Panc1 (cell line): ENCODE measurements around the gene POLR3E. TPM values are rescaled to one million over a fixed set of nuclear protein-coding genes. Genes with fewer than 3 reads are reported as not detected.
A peak's percentile ranks its signal among the peaks of the same experiment; 100 is the strongest.

Experiments used
- ATAC-seq: fragments of 200-7000 bp; cut with Tn5 transposase; 2 replicates; pipeline ENCODE4 v1.9.1; 2020; ENCODE audit warnings: mild to moderate bottlenecking, moderate library complexity
- BruUV-seq: library from RNA; stranded (reverse); fragments of 400-500 nt; replicated peaks from 2 replicates; lab custom pipeline; 2021; lab: Mats Ljungman, UMichigan
- CTCF ChIA-PET: fragments of 300-600 bp; sonication (Branson Sonifier 250); formaldehyde crosslinking; loops from one replicate; lab custom pipeline; 2022; ENCODE audit warnings: antibody characterized with exemption; lab: Charles Lee
- POLR2A ChIA-PET: fragments of 300-600 bp; sonication (Branson Sonifier 250); formaldehyde crosslinking; loops from one replicate; lab custom pipeline; 2022; ENCODE audit warnings: antibody characterized with exemption; lab: Charles Lee
- DNase-seq: peaks from one replicate; pipeline ENCODE4 v3.0.0-alpha.2; 2010; ENCODE audit warnings: low read depth, low spot score
- H3K27ac ChIP-seq: 2 replicates; pipeline ENCODE4 v1.5.1; 2011; ENCODE audit warnings: mild to moderate bottlenecking, low read length, inconsistent platforms
- H3K27me3 ChIP-seq: fragments of 200-500 bp; sonication (Bioruptor generic); 2 replicates; pipeline ENCODE4 v1.6.0; 2014; ENCODE audit warnings: low read length, inconsistent platforms; ENCODE audit not compliant: control insufficient read depth, insufficient read depth
- H3K36me3 ChIP-seq: fragments of 200-500 bp; sonication (Bioruptor generic); 2 replicates; pipeline ENCODE4 v1.5.1; 2014; ENCODE audit warnings: inconsistent platforms, mild to moderate bottlenecking, low read length, moderate library complexity; ENCODE audit not compliant: control insufficient read depth, insufficient read depth
- H3K4me1 ChIP-seq: 2 replicates; pipeline ENCODE4 v1.5.1; 2011; ENCODE audit warnings: inconsistent platforms, mild to moderate bottlenecking, low read length, moderate library complexity; ENCODE audit not compliant: control insufficient read depth, insufficient read depth
- H3K4me3 ChIP-seq, 2 experiments: 2 replicates each; pipeline ENCODE4 v1.5.1; 2011 to 2012; ENCODE audit warnings: low read depth in 2 of 2, low read length in 2 of 2, mild to moderate bottlenecking in 2 of 2, inconsistent platforms in 1 of 2, moderate library complexity in 1 of 2
- H3K9me3 ChIP-seq: fragments of 200-500 bp; sonication (Bioruptor generic); 2 replicates; pipeline ENCODE4 v1.5.1; 2014; ENCODE audit warnings: low read depth, mild to moderate bottlenecking, inconsistent platforms, low read length, moderate library complexity; ENCODE audit not compliant: control insufficient read depth, insufficient read depth
- CTCF ChIP-seq: fragments of 450-650 bp; IDR thresholded peaks from 2 replicates; pipeline ENCODE4 v1.5.1; 2017; ENCODE audit warnings: mild to moderate bottlenecking
- POLR2AphosphoS5 ChIP-seq: IDR thresholded peaks from 2 replicates; pipeline ENCODE4 v1.6.1; 2012; ENCODE audit warnings: mild to moderate bottlenecking, low read depth, low read length, moderate library complexity
- REST ChIP-seq, 2 experiments: IDR thresholded peaks; 2 replicates each; pipeline ENCODE4 v1.6.1; 2011 to 2012; ENCODE audit warnings: low read depth in 2 of 2, control low read depth in 1 of 2, low read length in 1 of 2, mild to moderate bottlenecking in 1 of 2, moderate library complexity in 1 of 2; ENCODE audit not compliant: insufficient read depth in 1 of 2
- SIN3A ChIP-seq: IDR thresholded peaks from 2 replicates; pipeline ENCODE4 v1.6.1; 2012; ENCODE audit warnings: low read depth, mild to moderate bottlenecking, low read length, moderate library complexity, borderline replicate concordance; ENCODE audit not compliant: insufficient read depth
- TCF7L2 ChIP-seq: IDR thresholded peaks from 2 replicates; pipeline ENCODE4 v1.6.1; 2011; ENCODE audit warnings: mild to moderate bottlenecking, low read depth, low read length, inconsistent platforms
- in situ Hi-C: cut with HindIII; loops from 2 replicates; pipeline ENCODE4 v1.10.0; 2016; ENCODE audit warnings: low sequenced_read_pairs, low pct_unique_long_range_greater_than_20kb
- intact Hi-C: fragments of 100-400 bp; cut with micrococcal nuclease; formaldehyde crosslinking; loops from one replicate; pipeline ENCODE4 v1.10.0; 2022; ENCODE audit not compliant: unreplicated experiment
- total RNA-seq: library from RNA; stranded (reverse); gene quantifications from one replicate; pipeline ENCODE4 v1.2.1, GENCODE V29; 2021; ENCODE audit not compliant: unreplicated experiment

POLR3E gene
- total RNA-seq, 1 experiment from 2014 or later, result 45.2 TPM

GRCh38 chr16:22326771-22327445 lies 29.7 kb downstream of the POLR3E start:
- BruUV-seq, result no TSS peak
- Histone ChIP-seq H3K9me3 (no peaks in the 10 kb centered on the region), H3K4me1 (no peaks in the 10 kb centered on the region), H3K27me3 (no peaks in the 10 kb centered on the region), H3K4me3 (no peak overlapping the region), H3K27ac (no peak overlapping the region), H3K36me3 (no peaks in the 10 kb centered on the region; the same call in 1 of the 2 replicates)
- ATAC-seq, result peak; percentile 19; the same call in 1 of the 2 replicates
- no peak for DNase-seq
- TF ChIP-seq TCF7L2 (no peak), CTCF (no peak), POLR2AphosphoS5 (no peak), REST (IDR thresholded peaks at IDR 0.05; ENCODE audit: insufficient read depth in 1 of 2, low read depth in 2 of 2, low read length in 1 of 2) (no peak), SIN3A (no peak)
- in situ Hi-C loops (no loop called here), intact Hi-C loops (no loop called here)
- ChIA-PET CTCF (no interaction called here), POLR2A (interaction anchor here (0.5 kb wide), 1 partner anchor 49 kb away, joined by 3 read pairs; no protein-coding TSS in a partner anchor)

GRCh38 chr16:22327446-22327775 lies 30.2 kb downstream of the POLR3E start:
- in situ Hi-C loops (no loop called here), intact Hi-C loops (no loop called here)
- DNase-seq (no peak), ATAC-seq (no peak)
- CTCF ChIA-PET, result no interaction called here
- TF ChIP-seq REST (IDR thresholded peaks at IDR 0.05; ENCODE audit: insufficient read depth in 1 of 2, low read depth in 2 of 2, low read length in 1 of 2) (no peak), SIN3A (no peak), POLR2AphosphoS5 (no peak), CTCF (no peak), TCF7L2 (no peak)
- no TSS peak for BruUV-seq
- H3K9me3 ChIP-seq, result no peaks in the 10 kb centered on the region
- no peaks in the 10 kb centered on the region for H3K27me3 ChIP-seq
- H3K4me3 ChIP-seq, result no peak overlapping the region
- POLR2A ChIA-PET, result interaction anchor here (0.5 kb wide), 1 partner anchor 49 kb away, joined by 3 read pairs; no protein-coding TSS in a partner anchor
- H3K36me3 ChIP-seq, result no peaks in the 10 kb centered on the region; the same call in 1 of the 2 replicates
- H3K4me1 ChIP-seq, result no peaks in the 10 kb centered on the region
- H3K27ac ChIP-seq, result no peak overlapping the region
